ENCODE measurements around the gene SLC25A21. TPM values are rescaled to one million over a fixed set of nuclear protein-coding genes. Genes with fewer than 3 reads are reported as not detected.

SLC25A21 gene
- total and polyA plus RNA-seq, 9 donors, result 0.85 to 3.3 (median 1.1) TPM

- no peaks in the 10 kb centered on the region for H3K4me1 ChIP-seq (ENCODE audit: control insufficient read depth, insufficient read depth, low read length)
- H3K9me3 ChIP-seq (replicated peaks; ENCODE audit: control insufficient read depth, low read depth, low read length), result no peaks in the 10 kb centered on the region
- H3K27me3 ChIP-seq (ENCODE audit: control insufficient read depth, insufficient read depth, low read length), result no peaks in the 10 kb centered on the region
- H3K4me3 ChIP-seq (ENCODE audit: low read length), result no peak overlapping the region
- 100% methylated on average over 2 of the region's 7 CpGs for WGBS (ENCODE audit: insufficient coverage)
- DNase-seq, result no peak
- H3K27ac ChIP-seq (ENCODE audit: low read length), result no peak overlapping the region
- no peaks in the 10 kb centered on the region for H3K36me3 ChIP-seq (ENCODE audit: control insufficient read depth, insufficient read depth, low read length)
Measured at GRCh38 chr14:36738269-36738668, 434.1 kb downstream of the SLC25A21 start.

DNA sequence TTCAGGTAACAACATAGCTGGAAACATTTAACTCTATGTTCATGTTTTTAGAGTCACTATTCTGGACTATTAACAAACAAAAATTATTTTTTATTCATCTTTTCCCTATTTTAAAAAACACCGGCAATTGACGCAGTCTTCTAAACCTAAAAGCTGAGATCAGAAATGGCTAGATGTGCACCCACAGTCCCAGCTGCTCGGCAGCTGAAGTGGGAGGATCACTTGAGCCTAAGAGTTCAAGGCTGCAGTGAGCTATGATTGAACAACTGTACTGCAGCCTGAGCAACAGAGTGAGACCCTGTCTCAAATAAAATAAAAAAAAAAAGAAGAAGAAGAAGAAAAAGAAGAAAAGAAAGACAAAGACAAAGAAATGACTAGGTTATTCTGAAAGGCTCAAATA lies 446.3 kb downstream of the SLC25A21 start:
- DNase-seq, result no peak
- Histone ChIP-seq H3K9me3 (replicated peaks; ENCODE audit: control insufficient read depth, low read depth, low read length) (no peaks in the 10 kb centered on the region), H3K27ac (ENCODE audit: low read length) (no peak overlapping the region), H3K27me3 (ENCODE audit: control insufficient read depth, insufficient read depth, low read length) (no peaks in the 10 kb centered on the region), H3K36me3 (ENCODE audit: control insufficient read depth, insufficient read depth, low read length) (no peaks in the 10 kb centered on the region), H3K4me1 (ENCODE audit: control insufficient read depth, insufficient read depth, low read length) (no peaks in the 10 kb centered on the region), H3K4me3 (ENCODE audit: low read length) (no peak overlapping the region)
- WGBS (ENCODE audit: insufficient coverage), result no CpG with 5 or more reads among the region's 3 CpGs

GRCh38 chr14:36724162-36724561 lies 448.2 kb downstream of the SLC25A21 start:
- no peak overlapping the region for H3K27ac ChIP-seq (ENCODE audit: low read length)
- H3K4me1 ChIP-seq (ENCODE audit: control insufficient read depth, insufficient read depth, low read length), result no peaks in the 10 kb centered on the region
- no peaks in the 10 kb centered on the region for H3K36me3 ChIP-seq (ENCODE audit: control insufficient read depth, insufficient read depth, low read length)
- H3K4me3 ChIP-seq (ENCODE audit: low read length), result no peak overlapping the region
- no peaks in the 10 kb centered on the region for H3K27me3 ChIP-seq (ENCODE audit: control insufficient read depth, insufficient read depth, low read length)
- H3K9me3 ChIP-seq (replicated peaks; ENCODE audit: control insufficient read depth, low read depth, low read length), result no peaks in the 10 kb centered on the region
- no peak for DNase-seq

GRCh38 chr14:36723530-36723929 lies 448.9 kb downstream of the SLC25A21 start:
- Histone ChIP-seq H3K9me3 (replicated peaks; ENCODE audit: control insufficient read depth, low read depth, low read length) (no peaks in the 10 kb centered on the region), H3K4me3 (ENCODE audit: low read length) (no peak overlapping the region), H3K27ac (ENCODE audit: low read length) (no peak overlapping the region), H3K36me3 (ENCODE audit: control insufficient read depth, insufficient read depth, low read length) (no peaks in the 10 kb centered on the region), H3K4me1 (ENCODE audit: control insufficient read depth, insufficient read depth, low read length) (no peaks in the 10 kb centered on the region), H3K27me3 (ENCODE audit: control insufficient read depth, insufficient read depth, low read length) (no peaks in the 10 kb centered on the region)
- 50% methylated on average over 1 of the region's 2 CpGs for WGBS (ENCODE audit: insufficient coverage)
- DNase-seq, result no peak

GRCh38 chr14:36721877-36722276 lies 450.5 kb downstream of the SLC25A21 start:
- H3K4me3 ChIP-seq (ENCODE audit: low read length), result no peak overlapping the region
- DNase-seq, result no peak
- no peaks in the 10 kb centered on the region for H3K36me3 ChIP-seq (ENCODE audit: control insufficient read depth, insufficient read depth, low read length)
- no CpG with 5 or more reads among the region's 1 CpG for WGBS (ENCODE audit: insufficient coverage)
- H3K9me3 ChIP-seq (replicated peaks; ENCODE audit: control insufficient read depth, low read depth, low read length), result no peaks in the 10 kb centered on the region
- H3K4me1 ChIP-seq (ENCODE audit: control insufficient read depth, insufficient read depth, low read length), result no peaks in the 10 kb centered on the region
- H3K27ac ChIP-seq (ENCODE audit: low read length), result no peak overlapping the region
- H3K27me3 ChIP-seq (ENCODE audit: control insufficient read depth, insufficient read depth, low read length), result no peaks in the 10 kb centered on the region

DNA sequence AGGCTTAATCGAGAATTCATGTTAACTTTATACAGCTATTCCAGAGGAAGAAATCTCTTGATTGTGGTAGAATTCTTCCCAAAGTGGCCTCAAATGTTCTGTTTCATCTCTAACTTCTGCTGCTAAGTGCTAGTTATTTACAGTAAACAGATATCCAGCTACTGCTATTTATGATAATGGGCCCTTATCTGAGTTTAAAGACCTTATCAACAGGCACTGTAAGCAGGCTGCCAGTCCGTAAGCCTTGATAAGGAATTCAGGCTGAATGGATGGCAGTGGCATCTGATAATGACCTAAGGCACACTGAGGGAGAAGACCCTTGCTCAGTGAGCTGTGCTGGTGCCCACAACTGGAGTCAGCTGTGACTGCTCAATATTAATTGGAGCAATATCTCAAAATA lies 451.7 kb downstream of the SLC25A21 start:
- Histone ChIP-seq H3K27ac (ENCODE audit: low read length) (no peak overlapping the region), H3K4me1 (ENCODE audit: control insufficient read depth, insufficient read depth, low read length) (no peaks in the 10 kb centered on the region)
- 83% methylated on average over 1 of the region's 2 CpGs for WGBS (ENCODE audit: insufficient coverage)

DNA sequence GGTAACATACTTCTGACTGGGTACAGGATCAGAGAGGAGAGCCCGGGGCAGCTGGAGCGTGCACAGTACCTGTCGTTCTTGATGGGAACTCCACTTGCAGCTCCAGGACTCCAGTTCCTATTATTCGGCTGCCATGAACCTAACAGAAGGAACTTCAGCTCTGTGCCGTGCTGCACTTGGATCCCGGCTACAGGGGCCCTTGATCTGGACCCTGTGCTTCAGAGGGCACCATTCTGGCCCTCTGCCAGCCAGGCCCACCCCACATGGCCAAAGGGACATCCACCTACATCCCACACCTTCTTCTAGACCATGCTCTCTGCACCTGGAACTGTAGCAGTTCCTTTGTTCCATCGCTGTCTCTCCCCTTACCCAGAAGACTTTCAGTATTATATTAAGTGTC lies 452.6 kb downstream of the SLC25A21 start:
- Histone ChIP-seq H3K27me3 (ENCODE audit: control insufficient read depth, insufficient read depth, low read length) (no peaks in the 10 kb centered on the region), H3K27ac (ENCODE audit: low read length) (no peak overlapping the region), H3K9me3 (replicated peaks; ENCODE audit: control insufficient read depth, low read depth, low read length) (no peaks in the 10 kb centered on the region), H3K36me3 (ENCODE audit: control insufficient read depth, insufficient read depth, low read length) (no peaks in the 10 kb centered on the region), H3K4me1 (ENCODE audit: control insufficient read depth, insufficient read depth, low read length) (no peaks in the 10 kb centered on the region), H3K4me3 (ENCODE audit: low read length) (no peak overlapping the region)
- DNase-seq, result no peak
- 91% methylated on average over 6 of the region's 7 CpGs for WGBS (ENCODE audit: insufficient coverage)

More for the DNA sequence above, 451.7 kb downstream of the SLC25A21 start:
- DNase-seq, result no peak
- Histone ChIP-seq H3K9me3 (replicated peaks; ENCODE audit: control insufficient read depth, low read depth, low read length) (no peaks in the 10 kb centered on the region), H3K27me3 (ENCODE audit: control insufficient read depth, insufficient read depth, low read length) (no peaks in the 10 kb centered on the region), H3K36me3 (ENCODE audit: control insufficient read depth, insufficient read depth, low read length) (no peaks in the 10 kb centered on the region), H3K4me3 (ENCODE audit: low read length) (no peak overlapping the region)

DNA sequence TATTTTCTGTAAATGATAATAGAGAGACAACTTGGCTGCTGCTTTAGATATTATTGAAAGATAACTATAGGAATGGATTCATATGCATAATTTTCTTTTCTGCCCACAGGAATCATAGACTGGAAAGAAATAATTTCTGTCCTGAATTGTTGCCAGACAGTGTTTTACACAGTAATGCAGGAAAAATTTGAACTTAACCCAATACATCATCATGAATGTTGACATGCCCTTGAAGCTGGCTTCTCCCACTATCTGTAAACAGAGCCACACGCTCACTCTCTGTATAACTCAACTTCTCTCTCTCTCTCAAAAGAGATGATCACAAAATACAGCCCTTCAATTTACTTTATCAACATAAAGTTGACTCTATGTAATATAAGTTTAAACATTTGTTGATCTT lies 454.2 kb downstream of the SLC25A21 start:
- H3K4me3 ChIP-seq (ENCODE audit: low read length), result no peak overlapping the region
- H3K36me3 ChIP-seq (ENCODE audit: control insufficient read depth, insufficient read depth, low read length), result no peaks in the 10 kb centered on the region
- H3K9me3 ChIP-seq (replicated peaks; ENCODE audit: control insufficient read depth, low read depth, low read length), result no peaks in the 10 kb centered on the region
- H3K4me1 ChIP-seq (ENCODE audit: control insufficient read depth, insufficient read depth, low read length), result no peaks in the 10 kb centered on the region
- no CpG with 5 or more reads among the region's 1 CpG for WGBS (ENCODE audit: insufficient coverage)
- H3K27me3 ChIP-seq (ENCODE audit: control insufficient read depth, insufficient read depth, low read length), result no peaks in the 10 kb centered on the region
- DNase-seq, result no peak
- H3K27ac ChIP-seq (ENCODE audit: low read length), result no peak overlapping the region

- no CpG with 5 or more reads among the region's 5 CpGs for WGBS (ENCODE audit: insufficient coverage)
- H3K9me3 ChIP-seq (replicated peaks; ENCODE audit: control insufficient read depth, low read depth, low read length), result no peaks in the 10 kb centered on the region
Measured at GRCh38 chr14:36717363-36717762, 455.0 kb downstream of the SLC25A21 start.

DNA sequence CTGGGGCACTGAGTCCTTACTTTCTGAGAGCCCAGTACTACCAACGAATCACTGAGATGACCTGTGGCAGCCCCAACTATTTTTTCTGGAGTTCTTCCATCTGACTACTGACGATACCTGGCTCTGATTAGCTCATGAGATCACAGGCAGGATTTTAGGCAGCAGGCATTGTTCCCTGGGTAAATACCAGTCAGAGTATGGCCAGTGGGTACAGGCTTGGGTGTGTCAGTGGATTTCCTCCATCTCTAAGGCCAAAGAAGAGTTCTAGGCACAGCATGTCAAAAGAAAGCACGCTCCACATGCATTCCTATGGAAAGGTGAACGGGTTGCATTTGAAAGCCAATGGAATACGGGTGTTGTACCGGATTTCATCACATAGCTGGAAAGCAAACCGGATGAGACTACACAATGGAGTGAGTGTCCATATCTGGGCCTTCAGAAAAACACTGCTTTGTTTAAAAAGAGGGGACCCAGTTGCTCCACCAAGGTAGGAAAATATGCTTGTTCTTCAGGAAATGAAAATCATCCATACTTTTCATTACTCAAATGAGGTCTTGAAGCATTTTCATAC lies 455.7 kb downstream of the SLC25A21 start:
- DNase-seq, result no peak
- Histone ChIP-seq H3K4me1 (ENCODE audit: control insufficient read depth, insufficient read depth, low read length) (no peaks in the 10 kb centered on the region), H3K36me3 (ENCODE audit: control insufficient read depth, insufficient read depth, low read length) (no peaks in the 10 kb centered on the region), H3K27ac (ENCODE audit: low read length) (no peak overlapping the region), H3K4me3 (ENCODE audit: low read length) (no peak overlapping the region), H3K9me3 (replicated peaks; ENCODE audit: control insufficient read depth, low read depth, low read length) (no peaks in the 10 kb centered on the region), H3K27me3 (ENCODE audit: control insufficient read depth, insufficient read depth, low read length) (no peaks in the 10 kb centered on the region)
- 88% methylated on average over 5 of the region's 7 CpGs for WGBS (ENCODE audit: insufficient coverage)

More at GRCh38 chr14:36717363-36717762, 455.0 kb downstream of the SLC25A21 start:
- H3K36me3 ChIP-seq (ENCODE audit: control insufficient read depth, insufficient read depth, low read length), result no peaks in the 10 kb centered on the region
- H3K4me1 ChIP-seq (ENCODE audit: control insufficient read depth, insufficient read depth, low read length), result no peaks in the 10 kb centered on the region
- H3K27ac ChIP-seq (ENCODE audit: low read length), result no peak overlapping the region
- H3K27me3 ChIP-seq (ENCODE audit: control insufficient read depth, insufficient read depth, low read length), result no peaks in the 10 kb centered on the region
- H3K4me3 ChIP-seq (ENCODE audit: low read length), result no peak overlapping the region
- DNase-seq, result no peak

Data from muscle of leg (tissue), 11 donors.